Uterus (tissue), 2 donors: Measurements from ENCODE around the gene LAMB3.

Experiments
- CTCF ChIP-seq, 4 experiments: fragments of 200-600 bp in 2 of 4; fragments of 450-650 bp in 2 of 4; sonication (generic) in 2 of 4; IDR thresholded peaks; one replicate each; pipeline ENCODE4 v1.5.1; 2016 to 2019; ENCODE audit warnings: antibody characterized with exemption in 4 of 4, mild to moderate bottlenecking in 2 of 4, moderate library complexity in 1 of 4
- POLR2A ChIP-seq, 2 donors: fragments of 450-650 bp; IDR thresholded peaks; one replicate each; pipeline ENCODE4 v1.6.1; 2016; ENCODE audit warnings: antibody characterized with exemption in 2 of 2, mild to moderate bottlenecking in 1 of 2, moderate library complexity in 1 of 2

DNA sequence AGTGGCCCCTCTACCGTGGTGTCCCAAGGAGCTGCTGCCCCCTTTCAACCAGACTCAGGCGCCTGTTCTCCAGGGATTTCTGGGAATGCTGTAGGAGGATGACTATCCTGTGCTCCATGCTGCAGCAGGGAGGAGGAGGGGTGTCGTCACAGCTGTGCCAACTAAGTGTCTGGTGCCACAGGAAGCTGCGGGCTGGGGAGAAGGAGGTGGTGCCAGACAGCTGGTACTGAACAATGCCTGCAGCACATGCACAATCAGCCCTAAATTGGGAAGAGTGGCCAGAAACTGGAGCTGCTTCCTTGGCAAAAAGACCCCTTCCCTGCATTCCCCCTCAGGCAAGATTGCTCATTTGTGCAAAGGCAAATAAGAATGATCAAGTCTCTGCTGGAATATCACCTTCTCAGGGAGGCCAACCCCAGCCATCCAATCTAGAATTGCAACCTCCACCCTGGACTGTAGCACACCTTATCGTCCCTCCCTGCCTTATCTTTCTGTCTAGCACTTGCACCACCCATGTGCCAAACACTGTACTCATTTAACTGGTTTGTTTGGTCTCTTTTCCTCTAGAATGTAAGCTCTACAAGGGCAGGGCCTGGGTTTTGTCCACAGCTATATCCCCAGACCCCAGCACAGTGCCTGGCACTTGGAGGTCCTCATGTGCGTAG, 33.3 kb downstream of the LAMB3 start:
- TF ChIP-seq CTCF (IDR thresholded peaks at IDR 0.05), result no peak
- no peak for TF ChIP-seq POLR2A (IDR thresholded peaks at IDR 0.05)
